ENCODE data around the gene TFPI. TPM values are rescaled to one million over a fixed set of nuclear protein-coding genes. Genes with fewer than 3 reads are reported as not detected.
A peak's percentile ranks its signal among the peaks of the same experiment; 100 is the strongest.

The TFPI gene
- total RNA-seq, 6 experiments from 2014 or later: 145 to 223 (median 189) TPM

- WGBS (ENCODE audit: insufficient coverage, low coverage, low lambda C conversion rate, missing lambda C conversion rate): 45% methylated on average over 1 of the region's 1 CpG
- peak overlapping the region; percentile 86 to 94 (median 93) for H3K27ac ChIP-seq
- no peak overlapping the region for H3K4me3 ChIP-seq
- ATAC-seq (no peak), DNase-seq (no peak)
- H3K9me3 ChIP-seq: no peaks in the 10 kb centered on the region
- no peaks in the 10 kb centered on the region for H3K36me3 ChIP-seq
- H3K27me3 ChIP-seq: no peaks in the 10 kb centered on the region
- intact Hi-C loops (cut with DNase I): no loop called here
- H3K4me1 ChIP-seq: peaks cover 0 to 53% (median 14%) of the 10 kb centered on the region in 4 donors
- no peak for TF ChIP-seq CTCF (IDR thresholded peaks at IDR 0.05)
- no peak for TF ChIP-seq POLR2A (IDR thresholded peaks at IDR 0.05)
These were observed 7.4 kb downstream of the TFPI start for GRCh38 chr2:187546762-187547333.

- Histone ChIP-seq H3K4me1 (peaks cover 0 to 67% (median 14%) of the 10 kb centered on the region in 4 donors), H3K4me3 (peak overlapping the region in 2 of 3 donors; percentile 12 to 15)
- ATAC-seq: no peak
These were observed 8.9 kb downstream of the TFPI start for GRCh38 chr2:187545238-187545751.

GRCh38 chr2:187544371-187545080 is 9.7 kb downstream of the TFPI start:
- DNase-seq (peak; percentile 45 to 78 (median 72)), ATAC-seq (peak; percentile 32 to 73 (median 65))
- Histone ChIP-seq H3K27ac (peak overlapping the region; percentile 86 to 94 (median 93)), H3K27me3 (no peaks in the 10 kb centered on the region), H3K4me1 (peaks cover 0 to 75% (median 14%) of the 10 kb centered on the region in 4 donors), H3K4me3 (peak overlapping the region in 2 of 3 donors; percentile 12 to 15), H3K36me3 (no peaks in the 10 kb centered on the region), H3K9me3 (no peaks in the 10 kb centered on the region)
- TF ChIP-seq CTCF (IDR thresholded peaks at IDR 0.05) (no peak), POLR2A (IDR thresholded peaks at IDR 0.05) (no peak)
- WGBS (ENCODE audit: insufficient coverage, low coverage, low lambda C conversion rate, missing lambda C conversion rate): 20% methylated on average over 16 of the region's 16 CpGs
- intact Hi-C loops (cut with DNase I): no loop called here

More at GRCh38 chr2:187545238-187545751, 8.9 kb downstream of the TFPI start:
- 12% methylated on average over 1 of the region's 1 CpG for WGBS (ENCODE audit: insufficient coverage, low coverage, low lambda C conversion rate, missing lambda C conversion rate)
- Histone ChIP-seq H3K27me3 (no peaks in the 10 kb centered on the region), H3K27ac (peak overlapping the region; percentile 86 to 94 (median 93)), H3K36me3 (no peaks in the 10 kb centered on the region), H3K9me3 (no peaks in the 10 kb centered on the region)
- TF ChIP-seq CTCF (IDR thresholded peaks at IDR 0.05): no peak
- no peak for TF ChIP-seq POLR2A (IDR thresholded peaks at IDR 0.05)
- DNase-seq: no peak
- intact Hi-C loops (cut with DNase I): no loop called here

- Histone ChIP-seq H3K36me3 (no peaks in the 10 kb centered on the region), H3K4me1 (peaks cover 0 to 75% (median 14%) of the 10 kb centered on the region in 4 donors), H3K27me3 (no peaks in the 10 kb centered on the region), H3K9me3 (no peaks in the 10 kb centered on the region), H3K27ac (peak overlapping the region; percentile 86 to 94 (median 93)), H3K4me3 (peak overlapping the region in 1 of 3 donors; percentile 2)
- ATAC-seq (no peak), DNase-seq (no peak)
- intact Hi-C loops (cut with DNase I): no loop called here
- TF ChIP-seq CTCF (IDR thresholded peaks at IDR 0.05) (no peak), POLR2A (IDR thresholded peaks at IDR 0.05) (no peak)
These were observed 10.7 kb downstream of the TFPI start for GRCh38 chr2:187543488-187543887.
